ENCODE results near the gene RAB12. TPM values are rescaled to one million over a fixed set of nuclear protein-coding genes. Genes with fewer than 3 reads are reported as not detected.
"Not testable (repeated sequence)": the region's sequence is repeated elsewhere in the genome, so short reads cannot be mapped to it uniquely, and the experiment has no call there.

Gene RAB12
- 113 TPM for total RNA-seq
- long read RNA-seq, transcript RAB12-203 (6 exons, 2,145 nt), result major isoform, 17 of 19 reads
- long read RNA-seq, partial matches to known transcripts, result 0 of 19 reads
- long read RNA-seq, other reads (novel, unspliced or antisense), result 2 of 19 reads

DNA sequence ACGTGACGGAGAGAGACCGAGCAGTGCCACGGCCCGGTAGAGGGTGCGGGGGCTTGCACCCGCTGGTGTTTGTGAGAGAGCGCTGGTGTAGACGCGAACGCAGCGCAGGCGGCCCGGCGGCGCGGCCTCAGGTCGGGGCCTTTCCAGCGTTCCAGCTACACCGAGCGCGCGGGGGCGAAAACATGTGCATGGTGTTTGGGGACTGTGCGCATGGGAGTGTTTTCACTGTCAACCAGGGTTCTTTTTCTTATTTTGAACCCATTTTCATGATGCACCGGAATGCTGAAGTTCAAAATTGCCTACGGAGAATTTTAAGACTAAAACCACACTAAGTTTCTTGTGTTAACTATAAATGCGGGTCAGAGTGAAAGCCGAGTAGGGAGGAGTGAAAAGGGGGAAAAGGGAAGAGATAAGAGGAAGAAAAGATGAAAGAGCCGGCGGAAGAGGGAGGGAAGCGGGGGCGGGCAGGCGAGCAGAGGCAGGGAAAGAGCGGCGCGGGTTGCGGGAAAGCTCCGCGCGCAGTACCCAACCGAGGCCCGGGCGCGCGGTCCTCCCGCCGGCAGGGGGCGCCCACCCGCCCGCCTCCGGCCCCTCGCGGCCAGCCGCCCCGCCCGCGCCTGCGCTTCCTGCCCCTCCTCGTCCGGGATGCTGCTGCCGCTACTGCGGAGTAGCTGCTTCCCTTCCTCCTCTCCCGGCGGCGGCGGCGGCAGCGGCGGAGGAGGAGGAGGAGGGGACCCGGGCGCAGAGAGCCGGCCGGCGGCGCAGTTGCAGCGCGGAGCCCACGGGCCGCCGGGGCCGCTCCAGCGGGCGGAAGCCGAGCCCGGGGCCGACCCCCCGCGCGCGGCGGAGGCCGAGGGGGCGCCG is at the start of gene RAB12:
TSS of gene RAB12 (plus strand) at position 643 of the 864 bp plus-strand sequence. CDS start at position 646, 3 bp downstream.
- intact Hi-C loops (cut with DNase I), result loop anchor here (5.0 kb wide), 1 partner anchor 47 kb away; no protein-coding TSS in a partner anchor
- ATAC-seq, result peak; percentile 92
- DNase-seq (ENCODE audit: missing footprints), result peak; percentile 94

GRCh38 chr18:8559612-8560186 is 49.5 kb upstream of the RAB12 start:
- no peak for DNase-seq (ENCODE audit: missing footprints)
- no peak for ATAC-seq
- intact Hi-C loops (cut with DNase I), result loop anchor here (5.0 kb wide), 2 partner anchors 48 to 68 kb away; partner anchors contain the start of gene RAB12

GRCh38 chr18:8561123-8561910 is 47.9 kb upstream of the RAB12 start:
- ATAC-seq (peak; percentile 84), DNase-seq (ENCODE audit: missing footprints) (peak; percentile 77)
- intact Hi-C loops (cut with DNase I), result loop anchor here (5.0 kb wide), 2 partner anchors 46 to 66 kb away; partner anchors contain the start of gene RAB12

GRCh38 chr18:8562070-8562469 is 47.2 kb upstream of the RAB12 start:
- ATAC-seq (peak; percentile 30), DNase-seq (ENCODE audit: missing footprints) (no peak)
- intact Hi-C loops (cut with DNase I), result loop anchor here (5.0 kb wide), 2 partner anchors 45 to 65 kb away; partner anchors contain the start of gene RAB12

DNA sequence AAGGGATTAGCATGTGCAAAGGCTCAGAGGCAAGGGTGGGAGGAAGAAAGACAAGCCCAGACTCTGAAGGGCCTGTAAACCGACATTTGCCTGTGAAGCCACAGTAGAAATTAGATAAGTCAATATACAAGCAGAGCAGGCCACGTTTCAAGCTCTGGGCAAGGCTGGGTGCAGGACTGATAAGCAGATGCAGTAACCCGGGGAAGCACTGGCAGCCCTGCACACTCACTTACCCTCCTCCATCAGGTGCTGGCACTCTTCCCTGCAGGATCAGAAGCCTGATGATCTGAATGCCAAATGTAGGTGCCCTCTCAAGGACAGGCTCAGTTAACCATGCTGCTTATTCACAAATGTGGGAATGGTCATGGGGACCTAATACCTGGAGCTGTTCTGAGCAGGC is 46.3 kb upstream of the RAB12 start:
- DNase-seq (ENCODE audit: missing footprints) (peak; percentile 77), ATAC-seq (peak; percentile 86)
- intact Hi-C loops (cut with DNase I), result loop anchor here (5.0 kb wide), 2 partner anchors 44 to 64 kb away; partner anchors contain the start of gene RAB12

- no peak for ATAC-seq
- intact Hi-C loops (cut with DNase I), result no loop called here
- no peak for DNase-seq (ENCODE audit: missing footprints)
Observed at GRCh38 chr18:8571399-8571798, 37.8 kb upstream of the RAB12 start.

GRCh38 chr18:8573766-8574165 is 35.5 kb upstream of the RAB12 start:
- DNase-seq (ENCODE audit: missing footprints); intact Hi-C loops (cut with DNase I); ATAC-seq: not testable (repeated sequence)

DNA sequence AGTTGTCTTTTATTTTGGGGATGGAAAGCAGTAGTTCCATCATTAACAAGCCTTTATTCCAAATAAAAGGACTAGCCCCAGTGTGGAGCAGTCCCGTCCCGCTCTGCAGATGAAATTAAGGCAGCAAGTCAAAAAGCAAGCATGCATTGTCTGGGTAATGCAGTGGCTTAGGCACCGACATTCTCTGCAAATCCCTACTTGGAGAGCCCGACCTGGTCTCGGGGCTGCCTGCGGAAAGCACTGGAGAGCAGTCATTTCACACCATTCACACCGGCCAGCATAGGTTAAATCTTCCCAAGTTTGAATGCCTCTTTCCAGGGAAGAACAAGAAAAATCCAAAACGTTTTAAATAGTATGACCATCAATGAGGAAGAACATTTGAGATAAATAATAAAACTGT is 24.4 kb upstream of the RAB12 start:
- ATAC-seq (no peak), DNase-seq (ENCODE audit: missing footprints) (no peak)
- intact Hi-C loops (cut with DNase I), result no loop called here

GRCh38 chr18:8586941-8587340 is 22.3 kb upstream of the RAB12 start:
- DNase-seq (ENCODE audit: missing footprints) (no peak), ATAC-seq (no peak)
- intact Hi-C loops (cut with DNase I), result no loop called here

- DNase-seq (ENCODE audit: missing footprints) (no peak), ATAC-seq (no peak)
- intact Hi-C loops (cut with DNase I), result no loop called here
Observed at GRCh38 chr18:8595445-8595844, 13.8 kb upstream of the RAB12 start.

DNA sequence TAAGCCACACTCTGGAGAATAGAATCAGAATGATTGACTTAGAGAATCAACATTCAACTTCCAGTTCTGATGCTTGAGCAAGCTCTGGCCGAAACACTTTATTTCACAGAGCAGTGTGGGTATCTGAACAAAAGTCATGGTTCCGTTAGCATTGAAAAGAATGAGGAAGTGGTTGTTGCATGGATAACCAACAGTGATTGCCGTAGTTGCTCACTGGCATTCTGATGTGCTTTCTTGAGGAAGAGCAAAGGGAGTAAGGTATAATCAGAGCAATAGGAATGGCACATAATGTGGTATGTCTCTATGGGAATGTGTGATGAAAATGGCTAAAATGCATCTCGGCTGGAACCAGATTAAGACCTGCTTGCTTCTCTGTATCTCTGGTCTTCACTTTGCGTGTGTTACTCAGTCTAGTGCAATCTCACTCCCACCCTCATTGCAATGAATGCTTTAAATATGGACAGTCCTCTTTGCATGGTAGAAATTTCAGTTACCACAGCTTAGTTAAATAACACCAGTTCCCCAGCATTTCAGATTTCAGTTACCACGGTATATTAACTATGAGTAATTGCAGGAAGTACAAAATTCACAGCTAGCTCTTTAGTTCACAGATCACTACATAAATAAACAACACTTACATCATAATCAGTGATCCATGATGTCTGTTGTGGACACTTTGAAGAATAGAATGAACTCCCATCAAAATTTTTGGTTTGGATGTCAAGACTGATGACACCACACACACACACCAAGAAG is 7.8 kb upstream of the RAB12 start:
- intact Hi-C loops (cut with DNase I), result no loop called here
- ATAC-seq, result no peak

GRCh38 chr18:8602040-8602439 is 7.2 kb upstream of the RAB12 start:
- DNase-seq (ENCODE audit: missing footprints), result no peak
- intact Hi-C loops (cut with DNase I), result no loop called here
- ATAC-seq, result no peak

More for the DNA sequence above, 7.8 kb upstream of the RAB12 start:
- DNase-seq (ENCODE audit: missing footprints), result no peak

GRCh38 chr18:8602557-8602956 is 6.7 kb upstream of the RAB12 start:
- no peak for DNase-seq (ENCODE audit: missing footprints)
- intact Hi-C loops (cut with DNase I), result no loop called here
- ATAC-seq, result no peak

GRCh38 chr18:8603663-8604520 is 5.3 kb upstream of the RAB12 start:
- ATAC-seq (no peak), DNase-seq (ENCODE audit: missing footprints) (no peak)
- intact Hi-C loops (cut with DNase I), result no loop called here

- no peak for ATAC-seq
- no peak for DNase-seq (ENCODE audit: missing footprints)
- intact Hi-C loops (cut with DNase I), result loop anchor here (5.0 kb wide), 1 partner anchor 44 kb away; no protein-coding TSS in a partner anchor
Observed at GRCh38 chr18:8605974-8606373, 3.3 kb upstream of the RAB12 start.

GRCh38 chr18:8607776-8608742 is 1.2 kb upstream of the RAB12 start:
- DNase-seq (ENCODE audit: missing footprints) (no peak), ATAC-seq (no peak)
- intact Hi-C loops (cut with DNase I), result loop anchor here (5.0 kb wide), 1 partner anchor 46 kb away; no protein-coding TSS in a partner anchor
